HL-60 (cell line): ENCODE data around the gene IL17C.

ENCODE experiments used
- DNase-seq, 2 experiments: peaks; one replicate each; pipeline ENCODE4 v3.0.0-alpha.2; 2010 to 2020; ENCODE audit warnings: low read depth in 1 of 2, low spot score in 1 of 2
- H3K27ac ChIP-seq: fragments of 250-450 bp; sonication (Bioruptor Pico); replicated peaks from 2 replicates; pipeline ENCODE4 v1.5.1; 2020; ENCODE audit warnings: mild to moderate bottlenecking, moderate library complexity
- H3K27me3 ChIP-seq: fragments of 250-450 bp; sonication (Bioruptor Pico); 2 replicates; pipeline ENCODE4 v1.5.1; 2021; ENCODE audit warnings: mild to moderate bottlenecking, moderate library complexity; ENCODE audit not compliant: insufficient read depth, poor library complexity, severe bottlenecking
- H3K4me3 ChIP-seq: replicated peaks from 2 replicates; pipeline ENCODE4 v1.5.1; 2011; ENCODE audit warnings: mild to moderate bottlenecking, control low read depth, low read length; ENCODE audit not compliant: insufficient read depth
- CTCF ChIP-seq: IDR thresholded peaks from one replicate; pipeline ENCODE4 v1.5.1; 2011; ENCODE audit warnings: low read length, control low read depth, inconsistent platforms; ENCODE audit not compliant: insufficient read depth
- GABPA ChIP-seq: IDR thresholded peaks from 2 replicates; pipeline ENCODE4 v1.6.1; 2012; ENCODE audit warnings: low read depth
- POLR2AphosphoS5 ChIP-seq: IDR thresholded peaks from 2 replicates; pipeline ENCODE4 v1.6.1; 2012; ENCODE audit warnings: low read depth
- REST ChIP-seq: IDR thresholded peaks from 2 replicates; pipeline ENCODE4 v1.6.1; 2012; ENCODE audit warnings: low read depth; ENCODE audit not compliant: insufficient replicate concordance
- SPI1 ChIP-seq: IDR thresholded peaks from 2 replicates; pipeline ENCODE4 v1.6.1; 2012; ENCODE audit warnings: low read depth, mild to moderate bottlenecking, borderline replicate concordance

The IL17C gene

GRCh38 chr16:88595101-88595500, 43.3 kb upstream of the IL17C start:
- TF ChIP-seq CTCF (no peak), POLR2AphosphoS5 (no peak), REST (no peak), GABPA (no peak), SPI1 (no peak)
- Histone ChIP-seq H3K4me3 (no peak overlapping the region), H3K27me3 (no peaks in the 10 kb centered on the region), H3K27ac (no peak overlapping the region)
- DNase-seq, result no peak

GRCh38 chr16:88595921-88596320, 42.5 kb upstream of the IL17C start:
- no peak for TF ChIP-seq CTCF
- TF ChIP-seq POLR2AphosphoS5, result no peak
- no peak for TF ChIP-seq GABPA
- no peak for TF ChIP-seq SPI1
- no peak for TF ChIP-seq REST
- DNase-seq, result no peak
- Histone ChIP-seq H3K4me3 (no peak overlapping the region), H3K27me3 (no peaks in the 10 kb centered on the region), H3K27ac (no peak overlapping the region)

GRCh38 chr16:88596483-88596882, 41.9 kb upstream of the IL17C start:
- no peak overlapping the region for H3K4me3 ChIP-seq
- H3K27ac ChIP-seq, result no peak overlapping the region
- TF ChIP-seq GABPA, result no peak
- TF ChIP-seq SPI1, result no peak
- no peak for TF ChIP-seq CTCF
- no peak for TF ChIP-seq POLR2AphosphoS5
- TF ChIP-seq REST, result no peak
- DNase-seq, result no peak
- H3K27me3 ChIP-seq, result no peaks in the 10 kb centered on the region
